ENCODE measurements around the gene TOP1. TPM values are rescaled to one million over a fixed set of nuclear protein-coding genes. Genes with fewer than 3 reads are reported as not detected.

TOP1 gene
- total RNA-seq, 1 experiment from 2014 or later, result 81.8 TPM

DNA sequence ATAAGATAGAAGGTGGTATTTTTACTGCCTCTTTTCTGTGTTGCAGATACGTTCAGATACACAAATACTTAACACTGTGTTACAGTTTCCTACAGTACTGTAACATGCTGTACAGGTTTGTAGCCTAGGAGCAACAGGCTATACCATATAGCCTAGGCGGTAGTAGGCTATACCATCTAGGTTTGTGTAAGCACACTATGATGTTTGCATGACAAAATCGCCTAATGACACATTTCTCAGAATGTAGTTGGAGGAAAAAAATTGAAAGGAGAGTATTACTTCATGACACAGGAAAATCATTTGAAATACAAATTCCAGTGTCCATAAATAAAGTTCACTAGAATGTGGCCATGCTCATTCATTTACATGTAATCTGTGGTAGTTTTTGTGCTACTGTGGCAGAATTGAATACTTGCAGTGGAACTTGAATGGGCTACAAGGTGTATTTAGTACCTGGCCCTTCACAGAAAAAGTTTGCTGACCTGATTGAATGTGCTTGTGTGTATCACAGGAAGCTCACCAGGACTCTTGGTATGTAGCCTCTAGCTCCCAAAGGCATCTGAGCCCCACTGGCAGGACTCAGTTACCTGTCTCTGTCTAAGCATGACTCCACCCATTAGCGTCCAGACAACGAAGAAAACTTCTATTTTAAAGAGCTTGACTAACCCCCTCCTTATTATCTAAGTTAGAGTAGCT lies 18.8 kb downstream of the TOP1 start:
- peak; percentile 71 for ATAC-seq
- H3K36me3 Mint-ChIP-seq, result no peaks in the 10 kb centered on the region
- POLR2A ChIA-PET, result interaction anchor here (1.0 to 1.5 kb wide), 3 partner anchors 9 to 42 kb away, joined by 3 to 4 read pairs (median 3); partner anchors contain the start of gene TOP1
- no peak for DNase-seq (ENCODE audit: low spot score)
- H3K27me3 Mint-ChIP-seq (ENCODE audit: low read depth), result no peaks in the 10 kb centered on the region; the same call in 1 of the 2 replicates
- peak overlapping the region; percentile 56 for H3K4me3 Mint-ChIP-seq
- H3K27ac Mint-ChIP-seq, result no peak overlapping the region
- no peaks in the 10 kb centered on the region for H3K9me3 Mint-ChIP-seq
- CTCF ChIA-PET, result interaction anchor here (0.7 to 8.5 kb wide), 5 partner anchors 16 to 101 kb away, joined by 3 to 46 read pairs (median 4); no protein-coding TSS in a partner anchor
- H3K4me1 Mint-ChIP-seq, result peaks cover 87% of the 10 kb centered on the region
- TF ChIP-seq ZNF219 (CRISPR knock-in tag; IDR thresholded peaks at IDR 0.05; ENCODE audit: borderline replicate concordance), result no peak
- no peak for TF ChIP-seq CTCF (IDR thresholded peaks at IDR 0.05)
- no peak for TF ChIP-seq JAZF1 (CRISPR knock-in tag; IDR thresholded peaks at IDR 0.05)
- no peak for TF ChIP-seq HMGA2 (CRISPR knock-in tag; IDR thresholded peaks at IDR 0.05)
- TF ChIP-seq, protein P1, sequence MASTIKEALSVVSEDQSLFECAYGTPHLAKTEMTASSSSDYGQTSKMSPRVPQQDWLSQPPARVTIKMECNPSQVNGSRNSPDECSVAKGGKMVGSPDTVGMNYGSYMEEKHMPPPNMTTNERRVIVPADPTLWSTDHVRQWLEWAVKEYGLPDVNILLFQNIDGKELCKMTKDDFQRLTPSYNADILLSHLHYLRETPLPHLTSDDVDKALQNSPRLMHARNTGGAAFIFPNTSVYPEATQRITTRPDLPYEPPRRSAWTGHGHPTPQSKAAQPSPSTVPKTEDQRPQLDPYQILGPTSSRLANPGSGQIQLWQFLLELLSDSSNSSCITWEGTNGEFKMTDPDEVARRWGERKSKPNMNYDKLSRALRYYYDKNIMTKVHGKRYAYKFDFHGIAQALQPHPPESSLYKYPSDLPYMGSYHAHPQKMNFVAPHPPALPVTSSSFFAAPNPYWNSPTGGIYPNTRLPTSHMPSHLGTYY (CRISPR knock-in tag; IDR thresholded peaks at IDR 0.05), result no peak
- TF ChIP-seq SMAD3 (CRISPR knock-in tag; IDR thresholded peaks at IDR 0.05; ENCODE audit: borderline replicate concordance), result no peak
- TF ChIP-seq, protein P2, sequence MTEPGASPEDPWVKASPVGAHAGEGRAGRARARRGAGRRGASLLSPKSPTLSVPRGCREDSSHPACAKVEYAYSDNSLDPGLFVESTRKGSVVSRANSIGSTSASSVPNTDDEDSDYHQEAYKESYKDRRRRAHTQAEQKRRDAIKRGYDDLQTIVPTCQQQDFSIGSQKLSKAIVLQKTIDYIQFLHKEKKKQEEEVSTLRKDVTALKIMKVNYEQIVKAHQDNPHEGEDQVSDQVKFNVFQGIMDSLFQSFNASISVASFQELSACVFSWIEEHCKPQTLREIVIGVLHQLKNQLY (CRISPR knock-in tag; IDR thresholded peaks at IDR 0.05), result no peak
- no peak for TF ChIP-seq NFATC4 (CRISPR knock-in tag; IDR thresholded peaks at IDR 0.05)

DNA sequence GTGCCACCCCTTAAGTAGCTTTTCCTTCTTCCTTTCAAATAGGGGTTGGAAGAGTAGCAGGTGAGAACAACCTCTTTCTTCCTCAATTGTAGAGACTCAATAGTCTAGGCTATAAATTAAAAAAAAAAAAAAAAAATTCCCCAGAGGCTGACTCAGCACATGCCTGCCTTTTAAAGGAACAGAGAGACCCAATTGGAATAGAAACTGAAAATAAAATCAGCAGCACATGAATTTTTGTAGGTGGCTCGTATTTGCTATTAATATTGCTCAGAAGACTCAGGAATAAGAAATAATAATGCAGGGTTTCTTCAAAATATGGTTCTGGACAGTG lies 19.3 kb downstream of the TOP1 start:
- TF ChIP-seq JAZF1 (CRISPR knock-in tag; IDR thresholded peaks at IDR 0.05) (no peak), CDX4 (CRISPR knock-in tag; IDR thresholded peaks at IDR 0.05; ENCODE audit: borderline replicate concordance) (no peak)
- ChIA-PET CTCF (interaction anchor here (0.7 to 8.5 kb wide), 5 partner anchors 16 to 102 kb away, joined by 3 to 46 read pairs (median 4); no protein-coding TSS in a partner anchor), POLR2A (interaction anchor here (1.0 to 1.5 kb wide), 2 partner anchors 20 to 42 kb away, joined by 3 to 4 read pairs; partner anchors contain the start of gene TOP1)
- Mint-ChIP-seq H3K9me3 (no peaks in the 10 kb centered on the region), H3K4me1 (peaks cover 88% of the 10 kb centered on the region), H3K36me3 (no peaks in the 10 kb centered on the region), H3K27me3 (ENCODE audit: low read depth) (no peaks in the 10 kb centered on the region; the same call in 1 of the 2 replicates), H3K27ac (no peak overlapping the region), H3K4me3 (peak overlapping the region; percentile 56)
- DNase-seq (ENCODE audit: low spot score) (no peak), ATAC-seq (no peak)

GRCh38 chr20:41048461-41049301 lies 20.1 kb downstream of the TOP1 start:
- no peak for TF ChIP-seq ZBTB21 (CRISPR knock-in tag; IDR thresholded peaks at IDR 0.05; ENCODE audit: borderline replicate concordance)
- TF ChIP-seq E2F1 (CRISPR knock-in tag; IDR thresholded peaks at IDR 0.05), result no peak
- TF ChIP-seq, protein P3, sequence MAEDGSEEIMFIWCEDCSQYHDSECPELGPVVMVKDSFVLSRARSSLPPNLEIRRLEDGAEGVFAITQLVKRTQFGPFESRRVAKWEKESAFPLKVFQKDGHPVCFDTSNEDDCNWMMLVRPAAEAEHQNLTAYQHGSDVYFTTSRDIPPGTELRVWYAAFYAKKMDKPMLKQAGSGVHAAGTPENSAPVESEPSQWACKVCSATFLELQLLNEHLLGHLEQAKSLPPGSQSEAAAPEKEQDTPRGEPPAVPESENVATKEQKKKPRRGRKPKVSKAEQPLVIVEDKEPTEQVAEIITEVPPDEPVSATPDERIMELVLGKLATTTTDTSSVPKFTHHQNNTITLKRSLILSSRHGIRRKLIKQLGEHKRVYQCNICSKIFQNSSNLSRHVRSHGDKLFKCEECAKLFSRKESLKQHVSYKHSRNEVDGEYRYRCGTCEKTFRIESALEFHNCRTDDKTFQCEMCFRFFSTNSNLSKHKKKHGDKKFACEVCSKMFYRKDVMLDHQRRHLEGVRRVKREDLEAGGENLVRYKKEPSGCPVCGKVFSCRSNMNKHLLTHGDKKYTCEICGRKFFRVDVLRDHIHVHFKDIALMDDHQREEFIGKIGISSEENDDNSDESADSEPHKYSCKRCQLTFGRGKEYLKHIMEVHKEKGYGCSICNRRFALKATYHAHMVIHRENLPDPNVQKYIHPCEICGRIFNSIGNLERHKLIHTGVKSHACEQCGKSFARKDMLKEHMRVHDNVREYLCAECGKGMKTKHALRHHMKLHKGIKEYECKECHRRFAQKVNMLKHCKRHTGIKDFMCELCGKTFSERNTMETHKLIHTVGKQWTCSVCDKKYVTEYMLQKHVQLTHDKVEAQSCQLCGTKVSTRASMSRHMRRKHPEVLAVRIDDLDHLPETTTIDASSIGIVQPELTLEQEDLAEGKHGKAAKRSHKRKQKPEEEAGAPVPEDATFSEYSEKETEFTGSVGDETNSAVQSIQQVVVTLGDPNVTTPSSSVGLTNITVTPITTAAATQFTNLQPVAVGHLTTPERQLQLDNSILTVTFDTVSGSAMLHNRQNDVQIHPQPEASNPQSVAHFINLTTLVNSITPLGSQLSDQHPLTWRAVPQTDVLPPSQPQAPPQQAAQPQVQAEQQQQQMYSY (CRISPR knock-in tag; IDR thresholded peaks at IDR 0.05), result no peak
- TF ChIP-seq, protein P4, sequence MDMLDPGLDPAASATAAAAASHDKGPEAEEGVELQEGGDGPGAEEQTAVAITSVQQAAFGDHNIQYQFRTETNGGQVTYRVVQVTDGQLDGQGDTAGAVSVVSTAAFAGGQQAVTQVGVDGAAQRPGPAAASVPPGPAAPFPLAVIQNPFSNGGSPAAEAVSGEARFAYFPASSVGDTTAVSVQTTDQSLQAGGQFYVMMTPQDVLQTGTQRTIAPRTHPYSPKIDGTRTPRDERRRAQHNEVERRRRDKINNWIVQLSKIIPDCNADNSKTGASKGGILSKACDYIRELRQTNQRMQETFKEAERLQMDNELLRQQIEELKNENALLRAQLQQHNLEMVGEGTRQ (CRISPR knock-in tag; IDR thresholded peaks at IDR 0.05), result no peak
- TF ChIP-seq GTF2I (CRISPR knock-in tag; conservative IDR thresholded peaks at IDR 0.05), result no peak
- no peak for TF ChIP-seq ESRRA (CRISPR knock-in tag; IDR thresholded peaks at IDR 0.05; ENCODE audit: borderline replicate concordance)
- TF ChIP-seq JUN (CRISPR knock-in tag; IDR thresholded peaks at IDR 0.05), result no peak
- DNase-seq (ENCODE audit: low spot score) (no peak), ATAC-seq (no peak)
- CTCF ChIA-PET, result interaction anchor here (8.5 kb wide), 1 partner anchor 58 kb away, joined by 46 read pairs; no protein-coding TSS in a partner anchor
- H3K4me1 Mint-ChIP-seq, result peaks cover 90% of the 10 kb centered on the region
- no peaks in the 10 kb centered on the region; the same call in 1 of the 2 replicates for H3K27me3 Mint-ChIP-seq (ENCODE audit: low read depth)
- no peaks in the 10 kb centered on the region for H3K36me3 Mint-ChIP-seq
- H3K27ac Mint-ChIP-seq, result peak overlapping the region; percentile 82
- POLR2A ChIA-PET, result interaction anchor here (1.0 kb wide), 1 partner anchor 41 kb away, joined by 3 read pairs; no protein-coding TSS in a partner anchor
- H3K9me3 Mint-ChIP-seq, result no peaks in the 10 kb centered on the region
- H3K4me3 Mint-ChIP-seq, result peak overlapping the region; percentile 56

Data from WTC11 (cell line).